GM18499 (cell line): Measurements from ENCODE around the gene ENG.
"Not testable (repeated sequence)": the region's sequence is repeated elsewhere in the genome, so short reads cannot be mapped to it uniquely, and the experiment has no call there.

Source experiments
- ATAC-seq: cut with Tn5 transposase; IDR thresholded peaks from one replicate; pipeline ENCODE4 v1.9.1; 2021; ENCODE audit warnings: moderate number of reproducible peaks; ENCODE audit not compliant: insufficient read depth, unreplicated experiment

Gene ENG

DNA sequence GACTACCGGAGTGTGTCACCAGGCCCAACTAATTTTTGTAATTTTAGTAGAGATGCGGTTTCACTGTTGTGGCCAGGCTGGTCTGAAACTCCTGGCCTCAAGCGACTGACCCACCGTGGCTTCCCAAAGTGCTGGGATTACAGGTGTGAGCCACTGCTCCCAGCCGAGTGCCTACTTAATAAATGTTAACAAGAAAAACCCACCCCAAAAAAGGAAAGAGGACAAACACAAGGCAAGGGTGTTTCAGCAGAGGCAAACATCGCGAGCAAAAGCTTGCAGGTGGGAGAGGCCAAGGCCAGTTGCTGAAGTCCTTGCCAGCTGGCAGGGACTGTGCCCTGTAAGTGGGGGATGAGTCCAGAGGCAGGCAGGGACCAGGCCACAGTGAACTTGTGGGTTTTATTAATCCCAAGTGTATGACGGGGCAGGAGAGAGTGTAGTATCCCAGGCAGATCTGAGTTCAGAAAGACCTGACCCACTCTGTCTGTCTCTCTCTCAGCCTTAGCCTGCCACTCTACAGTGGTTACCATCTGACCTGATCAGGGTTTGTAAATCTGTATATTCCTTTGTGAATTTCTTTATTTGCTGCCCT lies 58.1 kb downstream of the ENG start:
- ATAC-seq, result no peak

DNA sequence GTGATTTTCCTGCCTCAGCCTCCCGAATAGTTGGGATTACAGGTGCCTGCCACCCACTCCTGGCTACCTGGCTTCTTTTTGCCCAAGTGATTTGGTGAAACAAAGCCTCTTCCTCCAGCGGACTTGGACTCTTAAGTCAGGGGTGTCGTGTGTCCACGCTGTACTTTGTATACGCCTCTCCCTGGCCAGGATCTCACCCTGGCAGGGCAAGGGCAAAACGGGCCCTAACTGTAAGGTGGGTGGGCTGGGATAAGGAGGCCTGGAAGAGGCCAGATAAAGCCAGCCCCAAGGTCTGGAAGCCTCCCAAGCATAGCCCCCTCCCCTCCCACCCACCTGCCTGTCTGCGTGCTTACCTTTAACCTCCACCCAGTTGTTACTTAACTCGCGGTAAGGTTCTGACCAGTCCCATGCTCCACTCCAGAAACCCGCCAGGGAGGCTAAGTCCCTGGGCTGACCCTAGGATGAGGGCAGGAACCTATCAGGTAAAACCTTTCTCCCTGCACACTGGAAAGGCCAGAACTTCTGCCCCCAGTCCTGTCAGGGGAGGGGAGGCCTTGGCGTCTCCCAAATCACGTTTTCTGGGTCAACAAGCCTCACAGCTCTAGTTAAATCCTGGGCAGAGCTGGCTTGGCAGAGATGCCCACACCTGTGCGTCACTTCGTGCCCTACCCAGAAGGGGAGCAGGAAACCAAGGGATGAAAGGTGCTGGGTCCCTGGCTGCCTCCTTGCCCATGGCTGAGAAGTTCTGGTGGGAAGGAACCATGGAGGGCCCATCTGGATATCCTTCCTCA lies 60.3 kb downstream of the ENG start:
- no peak for ATAC-seq

DNA sequence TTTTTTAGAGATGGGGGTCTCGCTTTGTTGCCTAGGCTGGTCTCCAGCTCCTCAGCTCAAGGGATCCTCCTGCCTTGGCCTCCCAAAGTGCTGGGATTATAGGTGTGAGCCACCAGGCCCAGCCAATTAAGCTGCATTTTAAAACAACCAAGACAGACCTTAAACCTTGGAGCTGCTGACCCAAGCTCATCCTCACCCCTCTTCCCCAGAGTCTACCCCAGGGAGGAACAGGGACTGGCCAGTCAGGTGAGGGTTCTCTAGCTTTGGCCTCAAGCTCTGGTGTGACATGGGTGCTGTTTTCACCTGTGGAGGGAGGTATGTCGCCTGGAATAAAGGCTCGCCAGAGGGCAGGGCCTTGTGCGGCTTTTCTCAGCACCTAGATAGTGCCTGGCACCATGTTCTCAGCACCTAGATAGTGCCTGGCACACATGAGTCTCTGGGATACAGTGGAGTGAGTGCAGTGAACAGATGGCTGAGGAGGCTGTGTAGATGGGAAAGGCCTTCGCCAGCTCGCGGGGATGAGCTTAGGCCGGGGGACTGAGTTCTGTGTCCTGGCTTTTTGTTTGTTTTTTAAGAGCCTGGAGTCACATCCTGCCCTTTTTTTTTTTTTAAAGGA lies 61.3 kb downstream of the ENG start:
- ATAC-seq, result no peak

DNA sequence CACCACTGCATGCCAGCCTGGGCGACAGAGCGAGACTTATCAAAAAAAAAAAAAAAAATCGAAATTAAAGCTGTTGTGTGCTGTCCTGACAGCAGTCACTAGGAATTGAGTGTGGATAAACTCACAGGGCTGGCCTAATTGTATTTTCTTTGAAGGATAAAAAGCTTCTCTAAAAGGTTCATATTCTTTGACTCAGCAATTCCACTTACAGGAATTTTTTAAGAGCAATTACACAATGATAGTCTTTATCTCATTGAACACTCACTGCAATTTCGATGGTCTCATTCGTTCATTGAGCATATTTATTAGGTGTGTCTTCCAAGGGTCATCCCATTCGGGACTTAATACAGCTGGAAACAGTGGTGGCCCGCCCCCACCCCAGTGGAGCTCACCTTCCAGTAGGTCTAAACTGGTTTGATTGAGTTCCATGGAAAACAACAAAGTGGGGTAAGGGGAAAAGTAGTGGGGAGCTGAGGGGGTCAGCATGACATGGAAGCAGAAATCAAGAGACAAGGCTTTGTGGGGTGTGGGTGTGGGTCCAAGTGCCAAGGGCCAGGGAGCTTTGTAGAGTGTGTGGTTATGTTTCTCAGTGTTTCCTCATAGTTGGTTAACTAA lies 61.9 kb downstream of the ENG start:
- ATAC-seq, result no peak

DNA sequence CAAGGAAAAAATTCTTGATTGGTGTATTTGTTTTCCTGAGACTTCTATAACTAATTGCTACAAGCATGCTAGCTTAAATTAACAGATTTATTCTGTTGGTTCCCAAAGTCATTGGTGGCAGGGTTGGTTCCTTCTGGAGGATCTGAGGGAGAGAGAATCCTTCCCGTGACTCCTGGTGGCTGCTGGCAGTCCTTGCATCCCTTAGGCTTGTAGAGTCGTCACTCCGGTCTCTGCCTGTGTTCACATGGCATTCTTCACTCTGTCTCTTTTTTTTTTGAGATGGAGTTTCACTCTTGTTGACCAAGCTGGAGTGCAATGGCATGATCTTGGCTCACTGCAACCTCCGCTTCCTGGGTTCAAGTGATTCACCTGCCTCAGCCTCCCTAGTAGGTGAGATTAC lies 63.4 kb downstream of the ENG start:
- ATAC-seq, result no peak

DNA sequence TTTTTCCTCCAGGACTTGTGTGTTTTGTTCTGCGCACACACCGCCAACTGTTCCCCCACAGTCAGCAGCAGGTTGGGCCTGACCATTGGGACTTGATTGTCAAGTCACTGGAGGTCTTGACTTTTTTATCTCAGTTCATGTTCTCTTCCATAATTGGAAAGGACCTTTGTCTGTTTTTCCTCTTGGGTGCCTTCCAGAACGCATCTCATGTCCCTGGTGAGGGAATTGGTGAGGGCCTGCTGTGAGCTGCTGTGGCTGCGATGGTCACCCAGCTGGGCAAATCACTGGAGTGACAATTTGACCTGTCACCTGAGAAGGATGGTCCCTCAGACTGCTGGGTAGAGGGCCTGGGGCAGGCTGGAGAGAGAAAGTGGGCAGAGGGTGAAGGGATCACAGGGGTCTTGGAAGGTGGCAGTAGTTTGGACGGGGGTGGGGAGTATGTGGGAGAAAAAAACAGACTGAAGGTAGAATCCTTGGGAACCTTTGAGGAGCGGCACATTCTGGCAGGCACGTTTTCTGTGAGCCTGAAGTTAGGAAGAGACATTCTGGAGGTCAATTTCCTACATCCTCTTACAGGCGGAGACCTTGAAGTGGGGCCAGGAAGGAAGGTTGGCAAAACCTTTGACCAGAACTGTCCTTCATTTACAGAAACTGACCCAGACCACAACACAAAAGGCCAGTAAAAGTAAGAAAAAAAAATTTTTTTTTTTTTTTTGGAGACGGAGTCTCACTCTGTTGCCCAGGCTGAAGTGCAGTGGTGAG lies 64.2 kb downstream of the ENG start:
- ATAC-seq, result no peak

DNA sequence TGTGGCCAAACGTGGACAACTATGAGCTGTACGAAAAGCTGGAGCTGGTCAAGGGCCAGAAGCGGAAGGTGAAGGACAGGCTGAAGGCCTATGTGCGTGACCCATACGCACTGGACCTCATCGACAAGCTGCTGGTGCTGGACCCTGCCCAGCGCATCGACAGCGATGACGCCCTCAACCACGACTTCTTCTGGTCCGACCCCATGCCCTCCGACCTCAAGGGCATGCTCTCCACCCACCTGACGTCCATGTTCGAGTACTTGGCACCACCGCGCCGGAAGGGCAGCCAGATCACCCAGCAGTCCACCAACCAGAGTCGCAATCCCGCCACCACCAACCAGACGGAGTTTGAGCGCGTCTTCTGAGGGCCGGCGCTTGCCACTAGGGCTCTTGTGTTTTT lies 65.3 kb downstream of the ENG start:
- ATAC-seq, result no peak

DNA sequence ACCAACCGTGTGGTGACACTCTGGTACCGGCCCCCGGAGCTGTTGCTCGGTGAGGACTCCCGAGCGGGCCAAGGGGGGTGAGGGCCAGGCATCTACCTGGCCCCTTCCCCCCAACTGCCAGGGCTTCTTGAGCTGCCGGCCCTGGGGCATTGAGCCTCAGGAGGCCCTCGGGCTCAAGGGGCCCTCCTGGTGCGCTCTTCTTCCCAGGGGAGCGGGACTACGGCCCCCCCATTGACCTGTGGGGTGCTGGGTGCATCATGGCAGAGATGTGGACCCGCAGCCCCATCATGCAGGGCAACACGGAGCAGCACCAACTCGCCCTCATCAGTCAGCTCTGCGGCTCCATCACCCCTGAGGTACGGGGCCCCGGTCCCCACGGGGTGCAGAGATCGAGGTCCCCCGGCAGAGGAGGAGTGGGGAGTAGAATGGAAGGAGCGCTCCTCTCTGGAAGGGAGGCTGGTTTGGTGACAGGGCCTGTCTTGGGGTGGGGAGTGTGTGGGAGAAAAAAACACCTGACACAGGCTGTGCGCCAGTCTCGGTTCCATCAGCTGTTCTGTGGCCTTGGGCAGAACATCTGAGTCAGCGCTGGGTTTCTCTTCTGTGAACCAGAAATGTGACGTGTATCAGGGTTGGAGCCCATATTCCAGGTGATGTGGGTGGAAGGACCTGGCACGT lies 66.0 kb downstream of the ENG start:
- no peak for ATAC-seq

DNA sequence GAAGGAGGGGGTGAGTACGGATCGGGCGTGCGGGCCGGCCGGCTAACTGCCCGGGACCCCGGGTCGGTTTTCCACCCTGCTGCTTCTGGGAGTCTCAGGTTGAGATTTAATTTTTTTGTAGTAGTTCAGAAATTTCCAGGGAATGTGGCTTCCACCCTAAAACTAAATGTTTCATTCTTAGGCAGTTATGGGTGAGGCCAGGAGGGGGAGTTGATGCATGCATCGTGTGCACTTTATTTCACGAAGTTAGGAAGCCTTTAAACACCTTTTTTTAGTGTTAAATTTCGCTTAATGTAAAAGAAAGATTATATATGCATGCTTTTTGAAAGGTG lies 67.7 kb downstream of the ENG start:
- ATAC-seq, result no peak

DNA sequence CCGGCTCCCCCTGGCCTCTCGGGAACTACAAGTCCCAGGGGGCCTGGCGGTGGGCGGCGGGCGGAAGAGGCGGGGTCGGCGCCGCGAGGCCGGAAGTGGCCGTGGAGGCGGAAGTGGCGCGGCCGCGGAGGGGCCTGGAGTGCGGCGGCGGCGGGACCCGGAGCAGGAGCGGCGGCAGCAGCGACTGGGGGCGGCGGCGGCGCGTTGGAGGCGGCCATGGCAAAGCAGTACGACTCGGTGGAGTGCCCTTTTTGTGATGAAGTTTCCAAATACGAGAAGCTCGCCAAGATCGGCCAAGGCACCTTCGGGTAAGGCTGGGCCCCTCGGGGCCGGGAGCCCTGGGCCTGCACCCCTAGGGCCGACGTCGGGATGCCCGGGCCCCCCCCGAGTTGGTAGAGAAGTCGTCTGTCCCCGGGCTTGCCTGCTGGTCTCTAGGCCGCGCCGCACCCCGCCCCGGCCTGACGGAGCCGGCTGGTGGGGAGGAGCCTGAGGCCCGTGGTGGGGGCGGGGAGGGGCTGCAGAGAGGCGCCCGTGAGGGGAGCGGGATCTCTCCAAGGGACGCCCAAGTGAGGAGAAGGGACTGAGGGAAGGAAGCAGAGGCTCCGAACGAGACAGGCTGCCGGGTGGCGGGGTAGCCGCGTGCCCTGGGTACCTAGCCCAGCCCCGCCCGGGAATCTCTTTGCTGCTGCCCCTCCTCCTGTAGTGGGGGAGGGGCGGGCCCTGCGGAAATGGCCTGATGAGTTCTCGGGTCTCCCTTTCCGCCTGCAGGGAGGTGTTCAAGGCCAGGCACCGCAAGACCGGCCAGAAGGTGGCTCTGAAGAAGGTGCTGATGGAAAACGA lies 68.3 kb downstream of the ENG start, which contains the start of gene CDK9:
CDK9 (plus strand) TSS at position 102 of the 840 bp plus-strand sequence; CDS start at position 217, 115 bp downstream.
- no peak for ATAC-seq

DNA sequence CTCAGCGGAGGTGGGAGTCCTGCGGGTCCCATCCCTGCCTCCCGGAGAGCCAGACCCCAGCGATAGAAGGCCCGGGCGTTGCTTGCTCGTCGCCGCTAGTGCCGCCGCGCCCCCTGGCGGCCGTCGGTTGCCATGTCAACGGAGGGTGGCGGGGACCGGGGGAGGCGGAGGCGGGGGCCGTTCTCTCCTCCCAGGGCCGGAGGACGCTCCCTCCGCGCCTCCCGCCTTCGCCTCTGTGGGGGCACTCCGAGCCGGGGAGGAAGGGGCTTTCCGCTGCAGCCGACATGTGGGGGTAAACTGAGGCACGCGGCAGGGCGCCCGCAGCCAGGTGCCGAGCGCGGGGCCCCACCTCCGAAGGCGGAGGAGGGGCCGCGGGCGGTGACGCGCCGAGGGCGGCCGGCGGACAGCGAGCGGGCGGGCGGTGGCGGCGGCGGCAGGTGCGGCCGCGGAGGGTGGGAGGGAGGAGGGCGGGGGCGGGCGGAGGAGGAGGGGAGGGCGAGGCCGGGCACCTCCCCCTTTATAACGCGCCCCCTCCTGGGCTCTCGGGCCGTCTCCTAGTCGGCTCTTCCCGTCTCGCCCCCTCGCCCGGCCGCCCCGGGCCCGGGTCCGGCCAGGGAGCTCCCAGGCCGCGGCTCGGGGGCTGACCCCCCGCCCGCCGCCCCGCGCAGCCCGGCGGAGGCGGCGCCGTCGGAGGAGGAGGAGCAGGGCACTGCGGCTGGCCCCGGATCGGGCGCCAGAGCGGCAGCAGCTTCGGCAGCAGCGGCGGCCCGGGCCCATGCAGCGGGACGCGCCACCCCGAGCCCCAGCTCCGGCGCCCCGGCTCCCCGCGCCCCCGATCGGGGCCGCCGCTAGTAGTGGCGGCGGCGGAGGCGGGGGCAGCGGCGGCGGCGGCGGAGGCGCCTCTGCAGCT lies 69.2 kb downstream of the ENG start:
- no peak for ATAC-seq

DNA sequence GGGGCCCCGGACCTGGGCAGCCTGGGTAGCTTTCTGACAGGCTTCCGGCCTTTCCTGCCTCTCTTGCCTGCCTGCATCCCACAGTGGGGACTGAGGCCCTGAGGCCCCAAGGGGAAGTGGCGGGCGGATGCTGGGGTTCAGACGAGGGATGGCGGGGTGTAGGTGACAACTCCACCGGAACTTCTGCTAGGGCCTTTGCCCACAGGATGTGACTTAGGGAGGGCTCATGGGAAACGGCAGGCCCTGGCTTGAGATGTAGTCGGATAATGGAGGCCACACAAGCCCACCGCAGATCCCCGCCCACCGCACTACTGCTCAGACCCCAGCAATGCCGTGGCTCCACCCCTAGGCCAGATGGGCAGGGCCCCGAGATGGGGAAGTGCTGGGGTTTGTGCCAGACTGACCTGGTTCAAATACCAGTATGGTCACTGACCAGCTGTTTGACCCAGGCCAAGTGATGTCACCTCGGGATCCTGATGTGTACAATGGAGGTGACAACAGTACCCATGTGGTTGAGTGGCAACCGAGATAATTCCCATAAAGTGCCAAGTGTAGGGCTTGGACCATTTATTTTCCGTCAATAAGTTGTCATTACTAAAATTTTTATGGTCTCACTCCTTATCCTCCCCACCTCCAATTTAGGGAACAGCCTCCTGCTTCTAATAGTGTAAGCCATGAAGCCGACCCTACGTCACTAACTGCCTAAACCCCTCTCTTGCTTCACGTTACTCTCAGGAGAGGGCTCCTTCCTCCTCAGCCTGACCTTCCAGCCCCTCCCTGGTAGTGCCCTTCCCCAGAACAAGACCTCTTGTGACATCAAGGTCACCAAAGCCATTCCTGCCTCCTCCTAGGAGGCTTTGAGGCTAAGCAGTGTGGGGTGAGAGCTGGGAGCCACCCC lies 71.1 kb downstream of the ENG start:
- no peak for ATAC-seq

DNA sequence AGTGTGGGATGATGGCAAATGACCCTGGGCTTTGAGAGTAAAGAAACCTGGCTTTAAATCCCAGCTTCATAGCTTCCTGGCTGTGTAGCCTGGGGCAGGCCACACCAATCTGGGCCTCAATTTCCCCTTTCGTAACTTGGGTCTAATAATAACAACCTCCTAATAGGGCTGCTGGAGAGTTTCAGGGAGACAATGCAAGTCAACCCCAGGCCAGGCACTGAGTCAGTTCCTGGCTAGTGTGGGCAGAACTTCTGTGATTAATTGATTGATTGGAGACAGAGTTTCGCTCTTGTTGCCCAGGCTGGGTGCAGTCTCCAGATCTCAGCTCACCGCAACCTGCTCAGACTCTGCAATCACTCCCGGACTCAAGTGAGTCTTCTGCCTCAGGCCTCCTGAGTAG lies 72.7 kb downstream of the ENG start:
- ATAC-seq, result no peak

DNA sequence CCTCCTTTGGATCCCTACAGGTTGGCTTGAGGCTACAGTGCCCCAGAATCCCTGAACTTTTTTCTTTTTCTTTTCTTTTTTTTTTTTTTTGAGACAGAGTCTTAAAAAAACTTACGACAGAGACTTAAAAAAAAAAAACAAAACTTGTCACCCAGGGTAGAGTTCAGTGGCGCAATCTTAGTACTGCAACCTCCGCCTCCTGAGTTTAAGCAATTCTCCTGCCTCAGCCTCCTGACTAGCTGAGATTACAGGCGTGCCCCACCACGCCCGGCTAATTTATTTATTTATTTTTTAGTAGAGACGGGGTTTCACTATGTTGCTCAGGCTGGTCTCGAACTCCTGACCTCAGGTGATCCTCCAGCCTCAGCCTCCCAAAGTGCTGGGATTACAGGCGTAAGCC lies 73.5 kb downstream of the ENG start:
- not testable (repeated sequence) for ATAC-seq

DNA sequence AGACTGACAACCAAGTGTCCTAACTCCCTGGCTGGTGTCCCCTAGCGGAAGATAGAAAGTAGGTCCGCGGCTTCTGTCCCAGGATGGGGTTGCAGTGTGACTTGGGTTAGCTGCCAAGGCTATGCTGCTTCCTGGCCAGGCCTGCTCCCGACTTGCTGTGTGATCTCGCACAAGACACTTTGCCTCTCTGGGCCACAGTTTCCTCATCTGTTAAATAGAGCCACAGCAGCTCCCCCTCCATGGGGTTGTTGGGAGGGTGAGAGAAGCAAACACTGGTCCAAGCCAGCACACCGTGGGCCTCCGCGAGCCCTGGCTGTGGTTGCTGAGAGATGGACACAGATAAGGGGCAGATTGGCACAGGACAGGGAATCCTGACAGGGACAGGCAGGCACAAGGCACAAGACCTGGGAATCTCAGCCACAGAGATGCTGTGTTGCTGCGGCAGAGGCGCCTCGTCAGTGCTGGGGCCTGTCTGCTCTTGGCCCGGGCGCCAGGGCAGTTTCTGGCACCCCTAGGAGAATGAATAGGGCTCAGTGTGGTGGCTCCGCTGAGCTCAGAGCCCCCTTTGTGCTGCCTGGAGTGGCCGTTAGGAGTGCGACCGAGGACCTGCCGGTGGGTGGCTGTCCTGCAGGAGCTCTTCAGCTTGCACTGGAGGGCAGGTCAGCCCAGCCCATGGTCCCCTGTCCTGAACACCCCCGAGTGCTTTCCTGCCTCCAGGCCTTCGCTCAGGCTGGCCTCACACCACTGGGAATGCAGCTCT lies 74.2 kb downstream of the ENG start:
- ATAC-seq, result no peak

DNA sequence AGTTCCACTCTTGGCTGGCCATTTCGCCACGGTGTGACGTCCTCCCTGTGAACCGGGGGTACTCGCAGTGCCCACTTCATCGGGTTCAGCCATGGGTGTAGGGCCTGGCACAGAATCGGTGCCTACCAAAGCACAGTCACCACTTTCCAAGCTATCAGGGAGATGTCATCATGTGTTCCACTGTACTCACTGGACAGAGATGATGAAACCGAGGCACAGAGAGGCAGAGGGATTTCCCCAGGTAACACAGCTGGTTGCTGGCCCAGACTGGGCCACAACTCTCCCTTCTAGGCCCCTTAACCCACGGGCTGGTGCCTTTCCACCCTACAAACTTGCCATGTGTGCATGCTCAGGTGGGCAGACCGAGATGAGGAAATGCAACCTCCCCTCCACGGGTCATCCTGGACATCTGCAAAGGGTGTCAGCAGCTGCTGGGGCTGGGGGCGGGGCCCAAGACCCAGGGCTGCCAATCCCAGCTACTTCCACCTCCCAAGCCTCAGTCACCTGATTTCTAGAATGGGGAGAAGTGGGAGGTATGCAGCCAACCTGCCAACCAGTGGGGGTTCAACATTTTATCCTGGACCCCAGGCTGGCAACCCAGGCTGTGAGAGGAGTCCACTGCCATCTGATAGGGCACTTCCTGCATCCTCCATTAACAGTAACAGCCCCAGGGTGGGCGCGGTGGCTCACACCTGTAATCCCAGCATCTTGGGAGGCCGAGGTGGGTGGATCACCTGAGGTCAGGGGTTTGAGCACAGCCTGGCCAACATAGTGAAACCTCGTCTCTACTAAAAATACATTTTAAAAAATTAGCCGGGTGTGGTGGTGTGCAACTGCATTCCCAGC lies 75.1 kb downstream of the ENG start:
- ATAC-seq, result no peak
